Measurements from ENCODE around the gene GPM6B.

Gene GPM6B

DNA sequence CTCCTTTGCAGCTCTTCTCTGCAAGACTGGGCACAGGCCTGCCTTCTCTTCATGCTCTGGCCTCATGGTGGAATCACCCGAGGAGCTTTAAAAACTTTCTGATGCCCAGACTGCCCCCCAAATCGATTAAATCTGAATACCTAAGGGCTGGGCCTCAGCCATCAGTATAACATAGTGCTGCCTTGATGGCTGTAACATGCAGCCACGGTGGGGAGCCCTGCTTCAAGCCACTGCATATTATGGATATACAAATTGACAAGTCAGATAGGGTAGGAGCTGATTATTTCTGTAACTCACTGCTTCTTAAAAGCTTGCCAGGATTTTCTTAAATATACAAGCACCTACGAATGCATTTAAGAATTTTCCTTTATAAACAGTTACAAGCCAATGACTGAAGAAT, 40.5 kb downstream of the GPM6B start:
- no peaks in the 10 kb centered on the region for H3K27me3 ChIP-seq (ENCODE audit: insufficient read depth, poor library complexity, severe bottlenecking)
- TF ChIP-seq REST (IDR thresholded peaks at IDR 0.05; ENCODE audit: insufficient replicate concordance, low read depth): no peak
- TF ChIP-seq, protein P1, sequence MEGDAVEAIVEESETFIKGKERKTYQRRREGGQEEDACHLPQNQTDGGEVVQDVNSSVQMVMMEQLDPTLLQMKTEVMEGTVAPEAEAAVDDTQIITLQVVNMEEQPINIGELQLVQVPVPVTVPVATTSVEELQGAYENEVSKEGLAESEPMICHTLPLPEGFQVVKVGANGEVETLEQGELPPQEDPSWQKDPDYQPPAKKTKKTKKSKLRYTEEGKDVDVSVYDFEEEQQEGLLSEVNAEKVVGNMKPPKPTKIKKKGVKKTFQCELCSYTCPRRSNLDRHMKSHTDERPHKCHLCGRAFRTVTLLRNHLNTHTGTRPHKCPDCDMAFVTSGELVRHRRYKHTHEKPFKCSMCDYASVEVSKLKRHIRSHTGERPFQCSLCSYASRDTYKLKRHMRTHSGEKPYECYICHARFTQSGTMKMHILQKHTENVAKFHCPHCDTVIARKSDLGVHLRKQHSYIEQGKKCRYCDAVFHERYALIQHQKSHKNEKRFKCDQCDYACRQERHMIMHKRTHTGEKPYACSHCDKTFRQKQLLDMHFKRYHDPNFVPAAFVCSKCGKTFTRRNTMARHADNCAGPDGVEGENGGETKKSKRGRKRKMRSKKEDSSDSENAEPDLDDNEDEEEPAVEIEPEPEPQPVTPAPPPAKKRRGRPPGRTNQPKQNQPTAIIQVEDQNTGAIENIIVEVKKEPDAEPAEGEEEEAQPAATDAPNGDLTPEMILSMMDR (IDR thresholded peaks at IDR 0.05; ENCODE audit: insufficient read depth, low read length): no peak
- no peak for TF ChIP-seq SPI1 (IDR thresholded peaks at IDR 0.05; ENCODE audit: borderline replicate concordance, low read depth)
- TF ChIP-seq POLR2AphosphoS5 (IDR thresholded peaks at IDR 0.05; ENCODE audit: low read depth): no peak
- TF ChIP-seq GABPA (IDR thresholded peaks at IDR 0.05; ENCODE audit: low read depth): no peak
- DNase-seq (ENCODE audit: low read depth in 1 of 2, low spot score in 1 of 2): no peak
- no peak overlapping the region for H3K4me3 ChIP-seq (replicated peaks; ENCODE audit: insufficient read depth, low read length)
- H3K27ac ChIP-seq (replicated peaks): no peak overlapping the region

- no peaks in the 10 kb centered on the region for H3K27me3 ChIP-seq (ENCODE audit: insufficient read depth, poor library complexity, severe bottlenecking)
- TF ChIP-seq POLR2AphosphoS5 (IDR thresholded peaks at IDR 0.05; ENCODE audit: low read depth) (no peak), SPI1 (IDR thresholded peaks at IDR 0.05; ENCODE audit: borderline replicate concordance, low read depth) (no peak), GABPA (IDR thresholded peaks at IDR 0.05; ENCODE audit: low read depth) (no peak), REST (IDR thresholded peaks at IDR 0.05; ENCODE audit: insufficient replicate concordance, low read depth) (no peak)
- TF ChIP-seq, protein P1 (IDR thresholded peaks at IDR 0.05; ENCODE audit: insufficient read depth, low read length): no peak
- DNase-seq (ENCODE audit: low read depth in 1 of 2, low spot score in 1 of 2): no peak
- no peak overlapping the region for H3K27ac ChIP-seq (replicated peaks)
- H3K4me3 ChIP-seq (replicated peaks; ENCODE audit: insufficient read depth, low read length): no peak overlapping the region
Observed at GRCh38 chrX:13775837-13776236, 41.1 kb downstream of the GPM6B start.

DNA sequence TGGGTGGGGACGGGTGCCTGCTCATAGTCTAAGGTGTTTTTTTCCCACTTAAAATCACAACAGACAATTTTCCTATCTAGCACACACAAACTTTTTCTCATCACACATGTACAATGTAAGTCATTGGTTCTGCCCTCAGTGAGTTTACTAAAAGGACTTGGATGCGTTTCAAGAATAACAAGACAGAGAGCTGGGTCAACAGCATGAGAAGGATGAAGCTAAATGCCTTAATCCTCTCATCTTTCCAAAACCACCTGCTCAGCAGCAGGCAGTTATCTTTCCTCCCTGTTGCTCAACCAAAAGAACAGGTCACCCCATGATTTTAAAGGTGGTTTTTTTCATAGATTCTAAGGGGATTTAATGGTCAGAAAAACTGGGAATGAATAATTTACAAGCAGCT, 42.2 kb downstream of the GPM6B start:
- Histone ChIP-seq H3K4me3 (replicated peaks; ENCODE audit: insufficient read depth, low read length) (no peak overlapping the region), H3K27ac (replicated peaks) (no peak overlapping the region)
- DNase-seq (ENCODE audit: low read depth in 1 of 2, low spot score in 1 of 2): no peak

More for the DNA sequence above, 42.2 kb downstream of the GPM6B start:
- TF ChIP-seq POLR2AphosphoS5 (IDR thresholded peaks at IDR 0.05; ENCODE audit: low read depth) (no peak), SPI1 (IDR thresholded peaks at IDR 0.05; ENCODE audit: borderline replicate concordance, low read depth) (no peak), GABPA (IDR thresholded peaks at IDR 0.05; ENCODE audit: low read depth) (no peak), REST (IDR thresholded peaks at IDR 0.05; ENCODE audit: insufficient replicate concordance, low read depth) (no peak)
- TF ChIP-seq, protein P1 (IDR thresholded peaks at IDR 0.05; ENCODE audit: insufficient read depth, low read length): no peak
- no peaks in the 10 kb centered on the region for H3K27me3 ChIP-seq (ENCODE audit: insufficient read depth, poor library complexity, severe bottlenecking)
